NB4 (cell line): ENCODE results near the gene TPM2.

Source experiments
- CTCF ChIP-seq: IDR thresholded peaks from one replicate; pipeline ENCODE4 v1.5.1; 2012; ENCODE audit warnings: low read depth, low read length
- MAX ChIP-seq: IDR thresholded peaks from 2 replicates; pipeline ENCODE4 v1.6.1; 2011; ENCODE audit warnings: low read depth, low read length
- POLR2A ChIP-seq: IDR thresholded peaks from 2 replicates; pipeline ENCODE4 v1.6.1; 2011; ENCODE audit warnings: mild to moderate bottlenecking; ENCODE audit not compliant: insufficient read length; ENCODE audit errors: extremely low read depth

- TF ChIP-seq CTCF (no peak), POLR2A (no peak), MAX (no peak)
Measured at GRCh38 chr9:35673132-35674024, 16.3 kb downstream of the TPM2 start, which contains the start of gene CA9.
